Fibroblast of villous mesenchyme (primary cell): Measurements from ENCODE around the gene DEUP1. TPM values are rescaled to one million over a fixed set of nuclear protein-coding genes. Genes with fewer than 3 reads are reported as not detected.
A peak's percentile ranks its signal among the peaks of the same experiment; 100 is the strongest.

Source experiments
- DNase-seq: peaks from one replicate; pipeline ENCODE4 v3.0.0-alpha.2; 2010; ENCODE audit warnings: low read depth
- H3K4me3 ChIP-seq: 2 replicates; pipeline ENCODE4 v1.5.1; 2011; ENCODE audit warnings: low read depth, mild to moderate bottlenecking, low read length
- total RNA-seq: library from RNA; depleted of rRNA; stranded (reverse); fragments of >200 nt; gene quantifications from 2 replicates; pipeline ENCODE4 v1.2.3, GENCODE V29; 2012
- TF ChIP-seq, protein P1 (sequence below): IDR thresholded peaks from 2 replicates; pipeline ENCODE4 v1.5.1; 2012; ENCODE audit warnings: low read depth, mild to moderate bottlenecking, low read length; ENCODE audit not compliant: insufficient read depth

The DEUP1 gene
- total RNA-seq, 1 donor = not detected

DNA sequence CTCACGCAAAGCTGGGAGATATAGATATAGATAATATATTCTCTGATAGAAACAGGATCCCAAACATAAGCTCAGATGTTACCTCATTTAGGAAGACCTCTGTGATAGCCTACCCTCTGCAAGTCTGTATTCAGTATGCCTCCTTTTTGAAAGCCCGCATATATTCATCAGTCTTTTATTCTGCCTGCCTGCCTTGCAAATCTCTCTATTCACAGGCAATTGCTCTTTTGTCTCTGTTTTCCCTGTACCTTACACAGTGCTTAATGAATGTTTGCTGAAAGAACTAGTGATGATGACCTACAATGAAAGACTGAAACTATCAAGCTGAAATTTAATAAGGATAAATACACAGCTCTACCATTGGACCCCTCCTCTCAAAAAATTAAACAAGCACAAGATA, 18.4 kb downstream of the DEUP1 start:
- no peak for DNase-seq
- TF ChIP-seq, protein P1, sequence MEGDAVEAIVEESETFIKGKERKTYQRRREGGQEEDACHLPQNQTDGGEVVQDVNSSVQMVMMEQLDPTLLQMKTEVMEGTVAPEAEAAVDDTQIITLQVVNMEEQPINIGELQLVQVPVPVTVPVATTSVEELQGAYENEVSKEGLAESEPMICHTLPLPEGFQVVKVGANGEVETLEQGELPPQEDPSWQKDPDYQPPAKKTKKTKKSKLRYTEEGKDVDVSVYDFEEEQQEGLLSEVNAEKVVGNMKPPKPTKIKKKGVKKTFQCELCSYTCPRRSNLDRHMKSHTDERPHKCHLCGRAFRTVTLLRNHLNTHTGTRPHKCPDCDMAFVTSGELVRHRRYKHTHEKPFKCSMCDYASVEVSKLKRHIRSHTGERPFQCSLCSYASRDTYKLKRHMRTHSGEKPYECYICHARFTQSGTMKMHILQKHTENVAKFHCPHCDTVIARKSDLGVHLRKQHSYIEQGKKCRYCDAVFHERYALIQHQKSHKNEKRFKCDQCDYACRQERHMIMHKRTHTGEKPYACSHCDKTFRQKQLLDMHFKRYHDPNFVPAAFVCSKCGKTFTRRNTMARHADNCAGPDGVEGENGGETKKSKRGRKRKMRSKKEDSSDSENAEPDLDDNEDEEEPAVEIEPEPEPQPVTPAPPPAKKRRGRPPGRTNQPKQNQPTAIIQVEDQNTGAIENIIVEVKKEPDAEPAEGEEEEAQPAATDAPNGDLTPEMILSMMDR = no peak
- no peak overlapping the region for H3K4me3 ChIP-seq

DNA sequence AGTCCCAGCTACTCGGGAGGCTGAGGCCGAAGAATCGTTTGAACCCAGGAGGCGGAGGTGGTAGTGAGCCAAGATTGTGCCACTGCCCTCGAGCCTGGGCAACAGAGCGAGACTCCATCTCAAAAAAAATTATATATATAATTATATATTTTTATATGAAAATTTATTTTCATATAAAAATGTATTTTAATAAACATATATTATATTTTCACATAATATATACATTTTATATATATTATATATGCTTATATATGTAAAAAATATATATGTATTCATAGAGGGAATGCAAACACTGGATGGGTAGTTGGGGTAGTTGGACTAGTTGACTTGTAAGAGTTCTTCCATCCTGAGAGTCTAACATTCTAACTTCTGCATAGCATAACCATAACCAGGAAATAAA, 20.3 kb downstream of the DEUP1 start:
- no peak for DNase-seq
- H3K4me3 ChIP-seq = no peak overlapping the region
- TF ChIP-seq, protein P1 = no peak

DNA sequence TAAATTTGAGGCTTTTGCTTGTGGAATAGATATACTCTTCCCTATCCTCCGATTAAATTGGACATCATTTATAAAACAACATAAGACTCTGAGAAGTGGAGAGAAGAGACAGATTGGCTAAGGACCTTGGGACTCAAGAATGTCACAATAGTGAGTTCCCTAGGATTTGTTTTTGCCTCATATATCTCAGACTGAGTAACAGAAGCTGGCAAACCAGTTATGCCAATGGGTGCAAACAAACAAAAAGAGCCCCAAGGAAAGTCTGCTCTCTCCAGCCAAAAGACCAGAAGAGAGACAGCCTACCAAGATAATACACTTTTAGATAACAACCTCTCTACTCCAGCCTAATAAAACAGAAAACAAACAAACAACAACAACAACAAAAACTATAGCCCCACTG, 28.9 kb downstream of the DEUP1 start:
- H3K4me3 ChIP-seq = no peak overlapping the region
- no peak for DNase-seq
- TF ChIP-seq, protein P1 = no peak

DNA sequence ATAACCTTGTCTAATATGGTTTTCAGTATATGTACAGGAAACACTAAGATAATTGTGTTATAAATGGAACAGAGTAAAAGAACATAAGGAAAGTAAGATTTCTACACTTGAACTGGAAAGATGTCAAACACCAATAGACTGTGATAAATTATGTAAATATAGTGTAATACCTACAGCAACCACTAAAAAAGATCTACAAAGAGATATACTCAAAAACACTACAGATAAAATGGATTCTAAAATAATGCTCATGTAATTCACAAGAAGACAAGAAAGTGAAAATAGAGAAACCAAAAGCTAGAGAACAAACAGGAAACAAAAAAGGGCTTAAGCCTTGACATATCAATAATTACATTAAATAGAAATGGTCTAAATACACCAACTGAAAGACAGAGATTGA, 30.9 kb downstream of the DEUP1 start:
- DNase-seq = no peak
- TF ChIP-seq, protein P1 = peak; percentile 7
- no peak overlapping the region for H3K4me3 ChIP-seq

DNA sequence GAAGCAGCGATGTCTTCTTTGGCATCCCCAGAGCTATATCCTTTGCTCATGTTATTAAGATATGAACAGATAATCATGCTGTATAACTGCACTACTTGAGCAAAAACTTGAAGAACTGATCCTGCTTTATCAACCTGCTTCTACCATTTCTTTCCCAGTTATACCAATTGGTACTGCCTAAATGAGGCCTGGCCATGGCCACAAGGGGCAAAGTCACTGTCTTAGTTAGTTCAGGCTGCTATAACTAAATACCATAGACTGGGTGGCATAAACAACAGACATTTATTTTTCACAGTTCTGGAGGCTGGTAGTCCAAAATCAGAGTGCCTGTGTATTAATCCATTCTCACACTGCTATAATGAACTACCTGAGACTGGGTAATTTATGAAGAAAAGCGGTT, 37.5 kb downstream of the DEUP1 start:
- H3K4me3 ChIP-seq = no peak overlapping the region
- no peak for DNase-seq
- TF ChIP-seq, protein P1 = no peak

DNA sequence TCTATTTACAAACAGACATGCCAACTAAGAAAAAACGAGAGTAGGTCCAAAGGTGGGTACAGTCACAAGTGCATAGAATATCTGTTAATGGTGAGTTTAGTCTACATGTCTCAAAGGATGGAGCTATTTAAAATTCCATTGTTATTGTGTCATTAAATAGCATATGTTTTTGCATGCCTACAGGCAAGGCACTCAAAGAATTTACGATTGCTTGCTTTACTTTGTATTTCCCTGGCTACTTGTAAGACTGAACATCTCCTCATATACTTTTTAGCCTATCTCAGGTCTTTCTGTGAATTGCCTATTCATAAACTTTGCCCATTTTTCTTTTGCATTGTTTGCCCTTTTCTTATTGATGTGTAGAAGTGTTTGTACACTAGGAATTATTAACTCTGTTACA, 39.7 kb downstream of the DEUP1 start:
- peak; percentile 17 for DNase-seq
- H3K4me3 ChIP-seq = no peak overlapping the region
- TF ChIP-seq, protein P1 = no peak

DNA sequence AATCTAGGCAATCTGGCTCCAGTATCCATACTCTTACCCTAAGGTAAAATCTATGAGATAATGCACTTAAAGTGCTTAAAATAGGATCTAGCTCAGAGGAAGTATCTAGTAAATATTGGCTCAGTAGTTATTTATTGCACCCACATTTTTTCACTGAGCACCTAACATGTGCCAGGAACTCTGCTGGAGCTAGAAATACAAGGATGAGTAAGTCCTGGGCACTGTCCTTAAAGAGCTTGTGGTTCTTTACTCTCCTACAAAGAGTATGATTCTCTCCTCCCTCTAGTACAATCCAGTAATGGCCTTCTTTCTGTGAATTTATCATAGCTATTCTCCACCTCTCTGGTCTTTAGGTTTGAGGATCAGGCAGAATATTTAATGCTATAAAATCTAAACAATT, 59.2 kb downstream of the DEUP1 start:
- H3K4me3 ChIP-seq = no peak overlapping the region
- DNase-seq = no peak
- TF ChIP-seq, protein P1 = no peak
